HepG2 (cell line): ENCODE data around the gene PCYT2. TPM values are rescaled to one million over a fixed set of nuclear protein-coding genes. Genes with fewer than 3 reads are reported as not detected.

ENCODE experiments used
- ADNP ChIP-seq: sonication (generic); formaldehyde crosslinking; IDR thresholded peaks from 2 replicates; pipeline ENCODE4 v1.4.0; 2020; ENCODE audit warnings: missing genetic modification reagents
- ARNT ChIP-seq: fragments of 450-650 bp; IDR thresholded peaks from 2 replicates; pipeline ENCODE4 v1.6.1; 2017
- ATRX ChIP-seq: sonication (generic); formaldehyde crosslinking; IDR thresholded peaks from 2 replicates; pipeline ENCODE4 v1.4.0; 2020; ENCODE audit warnings: missing genetic modification reagents, borderline replicate concordance
- BORCS8-MEF2B ChIP-seq: sonication (generic); formaldehyde crosslinking; IDR thresholded peaks from 2 replicates; pipeline ENCODE4 v1.8.0; 2022; ENCODE audit warnings: mild to moderate bottlenecking, missing genetic modification reagents
- ELF1 ChIP-seq: sonication (generic); formaldehyde crosslinking; IDR thresholded peaks from 2 replicates; pipeline ENCODE4 v1.4.0; 2020; ENCODE audit warnings: missing genetic modification reagents
- HNRNPUL1 ChIP-seq: fragments of 200-400 bp; formaldehyde crosslinking; IDR thresholded peaks from 2 replicates; pipeline ENCODE4 v1.6.1; 2017; ENCODE audit warnings: low read depth, mild to moderate bottlenecking, low read length, moderate library complexity
- NR2F6 ChIP-seq, 2 experiments: IDR thresholded peaks; 2 replicates each; pipeline ENCODE4 v1.6.1; 2016; ENCODE audit warnings: antibody characterized with exemption in 1 of 2, mild to moderate bottlenecking in 1 of 2
- STAG1 ChIP-seq: sonication (generic); formaldehyde crosslinking; IDR thresholded peaks from 2 replicates; pipeline ENCODE4 v1.4.0; 2020; ENCODE audit warnings: missing genetic modification reagents
- TMF1 ChIP-seq: sonication (generic); formaldehyde crosslinking; IDR thresholded peaks from 2 replicates; pipeline ENCODE4 v1.8.1; 2022; ENCODE audit warnings: low read depth, missing genetic modification reagents
- ZBTB21 ChIP-seq: sonication (generic); formaldehyde crosslinking; IDR thresholded peaks from 2 replicates; pipeline ENCODE4 v1.4.0; 2020; ENCODE audit warnings: missing genetic modification reagents
- ZMAT3 ChIP-seq: sonication (generic); formaldehyde crosslinking; conservative IDR thresholded peaks from 2 replicates; pipeline ENCODE4 v1.7.0; 2021; ENCODE audit warnings: missing genetic modification reagents
- ZNF556 ChIP-seq: sonication (generic); formaldehyde crosslinking; IDR thresholded peaks from 2 replicates; pipeline ENCODE4 v1.4.0; 2020; ENCODE audit warnings: mild to moderate bottlenecking, missing genetic modification reagents, borderline replicate concordance
- ZNF567 ChIP-seq: sonication (generic); formaldehyde crosslinking; IDR thresholded peaks from 2 replicates; pipeline ENCODE4 v1.8.1; 2023; ENCODE audit warnings: mild to moderate bottlenecking, missing genetic modification reagents, borderline replicate concordance
- ZNF660 ChIP-seq: sonication (generic); formaldehyde crosslinking; IDR thresholded peaks from 2 replicates; pipeline ENCODE4 v1.5.1; 2020; ENCODE audit warnings: mild to moderate bottlenecking, low read depth, missing genetic modification reagents, borderline replicate concordance
- ZNF75D ChIP-seq: sonication (generic); formaldehyde crosslinking; IDR thresholded peaks from 2 replicates; pipeline ENCODE4 v1.8.1; 2023; ENCODE audit warnings: missing genetic modification reagents, mild to moderate bottlenecking, borderline replicate concordance
- polyA plus RNA-seq, 8 experiments: library from polyadenylated mRNA; depleted of rRNA in 3 of 8; stranded (reverse) in 7 of 8; unstranded in 1 of 8; fragments of >200 nt; fragmentation: Illumina TruSeq in 4 of 8; extraction: Trizol in 4 of 8; gene quantifications; 2 replicates each; pipeline versions ENCODE4 v1.2.1 to v1.2.3, GENCODE V29; 2011 to 2016; ENCODE audit warnings: low read depth in 4 of 8, missing spikeins in 1 of 8, mixed read lengths in 1 of 8; ENCODE audit not compliant: insufficient read depth in 1 of 8
- total RNA-seq, 5 experiments: library from RNA; depleted of rRNA; stranded (reverse); fragments of >200 nt; fragmentation: Illumina TruSeq; extraction: Trizol; gene quantifications; 2 replicates each; pipeline ENCODE4 v1.2.3, GENCODE V29; 2016; ENCODE audit warnings: low read depth in 1 of 5
- TF ChIP-seq, protein P1 (sequence below): sonication (generic); formaldehyde crosslinking; IDR thresholded peaks from 2 replicates; pipeline ENCODE4 v1.4.0; 2020; ENCODE audit warnings: mild to moderate bottlenecking, missing genetic modification reagents
- TF ChIP-seq, protein P2 (sequence below): sonication (generic); formaldehyde crosslinking; IDR thresholded peaks from 2 replicates; pipeline ENCODE4 v1.8.0; 2022; ENCODE audit warnings: mild to moderate bottlenecking, missing genetic modification reagents

Gene PCYT2
- total and polyA plus RNA-seq, 2 of the 13 experiments (the other 11 are each of a cell fraction or from before 2014, with no cell fraction given) = 147 to 297 TPM

DNA sequence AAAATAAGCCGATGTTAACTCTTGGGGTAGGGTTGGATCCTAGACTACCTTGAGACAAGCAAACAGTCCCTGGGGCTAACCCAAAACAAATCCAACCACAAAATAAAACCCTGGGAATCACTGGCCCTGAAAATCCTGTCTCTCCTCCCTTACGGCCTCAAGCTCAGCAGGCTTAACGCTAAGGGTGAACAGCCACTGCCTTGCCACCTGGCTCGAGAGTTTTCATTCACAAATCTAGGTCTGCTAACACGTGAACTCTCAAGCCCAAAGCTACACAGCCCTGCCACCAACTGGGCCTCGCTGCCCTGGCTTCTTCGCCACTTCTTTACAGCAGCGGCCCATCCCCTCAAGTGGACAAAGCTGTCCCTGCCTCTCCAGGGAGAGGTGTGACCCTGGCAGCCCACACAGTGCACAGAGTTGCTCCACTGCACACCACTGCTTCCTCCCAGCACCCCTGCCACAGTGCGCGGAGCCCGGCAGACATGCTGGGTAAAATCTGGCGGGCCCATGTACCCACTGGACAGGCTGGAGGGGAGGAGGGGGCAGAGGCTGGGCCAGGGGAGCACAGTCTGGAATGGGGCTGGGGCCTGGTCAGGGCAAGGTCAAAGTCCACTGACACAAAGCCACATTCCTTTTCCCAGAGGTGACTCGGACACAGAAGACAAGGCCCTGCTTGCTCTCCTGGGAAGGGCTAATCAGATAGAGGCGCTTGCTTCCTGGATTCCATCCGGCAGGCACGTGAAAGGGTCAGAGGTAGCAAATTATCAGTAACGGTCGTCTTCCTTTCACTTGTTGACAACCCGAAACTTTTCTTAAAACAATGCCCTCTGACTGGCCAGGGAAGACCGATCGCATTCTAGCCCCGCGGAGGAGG lies 996 bp downstream of the PCYT2 start (continued):
- TF ChIP-seq, protein P1, sequence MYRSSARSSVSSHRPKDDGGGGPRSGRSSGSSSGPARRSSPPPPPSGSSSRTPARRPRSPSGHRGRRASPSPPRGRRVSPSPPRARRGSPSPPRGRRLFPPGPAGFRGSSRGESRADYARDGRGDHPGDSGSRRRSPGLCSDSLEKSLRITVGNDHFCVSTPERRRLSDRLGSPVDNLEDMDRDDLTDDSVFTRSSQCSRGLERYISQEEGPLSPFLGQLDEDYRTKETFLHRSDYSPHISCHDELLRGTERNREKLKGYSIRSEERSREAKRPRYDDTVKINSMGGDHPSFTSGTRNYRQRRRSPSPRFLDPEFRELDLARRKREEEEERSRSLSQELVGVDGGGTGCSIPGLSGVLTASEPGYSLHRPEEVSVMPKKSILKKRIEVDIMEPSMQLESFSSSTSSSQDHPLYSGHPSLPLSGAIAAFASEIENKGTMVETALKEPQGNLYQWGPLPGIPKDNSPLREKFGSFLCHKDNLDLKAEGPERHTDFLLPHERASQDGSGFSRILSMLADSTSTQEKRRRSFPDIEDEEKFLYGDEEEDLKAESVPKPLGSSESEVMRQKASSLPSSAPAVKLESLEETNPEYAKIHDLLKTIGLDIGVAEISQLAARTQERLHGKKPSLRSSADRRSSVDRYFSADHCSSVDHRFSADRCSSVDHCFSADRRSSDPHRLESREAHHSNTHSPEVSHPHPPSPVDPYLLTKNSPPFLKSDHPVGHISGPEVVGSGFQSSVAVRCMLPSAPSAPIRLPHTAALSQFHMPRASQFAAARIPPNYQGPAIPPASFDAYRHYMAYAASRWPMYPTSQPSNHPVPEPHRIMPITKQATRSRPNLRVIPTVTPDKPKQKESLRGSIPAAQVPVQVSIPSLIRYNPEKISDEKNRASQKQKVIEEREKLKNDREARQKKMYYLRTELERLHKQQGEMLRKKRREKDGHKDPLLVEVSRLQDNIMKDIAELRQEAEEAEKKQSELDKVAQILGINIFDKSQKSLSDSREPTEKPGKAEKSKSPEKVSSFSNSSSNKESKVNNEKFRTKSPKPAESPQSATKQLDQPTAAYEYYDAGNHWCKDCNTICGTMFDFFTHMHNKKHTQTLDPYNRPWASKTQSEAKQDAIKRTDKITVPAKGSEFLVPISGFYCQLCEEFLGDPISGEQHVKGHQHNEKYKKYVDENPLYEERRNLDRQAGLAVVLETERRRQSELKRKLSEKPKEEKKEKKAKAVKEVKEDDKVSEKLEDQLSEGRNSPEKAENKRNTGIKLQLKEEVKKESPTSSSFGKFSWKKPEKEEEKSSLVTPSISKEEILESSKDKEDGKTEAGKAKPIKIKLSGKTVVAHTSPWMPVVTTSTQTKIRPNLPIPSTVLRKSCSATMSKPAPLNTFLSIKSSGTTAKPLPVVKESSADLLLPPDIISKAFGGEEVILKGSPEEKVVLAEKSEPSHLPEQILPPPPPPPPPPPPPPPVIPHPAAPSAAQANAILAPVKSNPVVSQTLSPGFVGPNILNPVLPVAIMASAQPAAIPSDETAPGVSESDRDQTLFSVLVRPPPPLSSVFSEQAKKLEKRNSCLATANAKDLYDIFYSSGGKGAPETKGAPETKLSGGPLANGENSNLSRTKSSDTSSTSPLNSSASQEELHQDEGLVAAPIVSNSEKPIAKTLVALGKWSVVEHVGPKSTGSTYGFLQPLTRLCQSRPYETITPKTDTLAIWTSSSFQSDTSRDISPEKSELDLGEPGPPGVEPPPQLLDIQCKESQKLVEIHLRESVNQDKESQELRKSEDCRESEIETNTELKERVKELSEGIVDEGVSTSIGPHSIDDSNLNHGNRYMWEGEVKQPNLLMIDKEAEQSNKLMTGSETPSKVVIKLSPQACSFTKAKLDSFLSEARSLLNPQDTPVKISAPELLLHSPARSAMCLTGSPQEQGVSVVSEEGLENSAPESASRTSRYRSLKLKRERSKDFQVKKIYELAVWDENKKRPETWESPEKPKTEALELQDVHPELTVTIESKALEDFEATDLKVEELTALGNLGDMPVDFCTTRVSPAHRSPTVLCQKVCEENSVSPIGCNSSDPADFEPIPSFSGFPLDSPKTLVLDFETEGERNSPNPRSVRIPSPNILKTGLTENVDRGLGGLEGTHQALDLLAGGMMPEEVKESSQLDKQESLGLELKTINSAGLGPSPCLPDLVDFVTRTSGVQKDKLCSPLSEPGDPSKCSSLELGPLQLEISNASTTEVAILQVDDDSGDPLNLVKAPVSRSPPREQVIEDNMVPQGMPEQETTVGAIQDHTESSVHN = peak; percentile 98
- TF ChIP-seq STAG1 (peak; percentile 18; the same call in 1 of the 2 replicates), BORCS8-MEF2B (CRISPR knock-in tag) (peak; percentile 92), ZNF556 (CRISPR knock-in tag) (peak; percentile 74), TMF1 (CRISPR knock-in tag) (0 out of 2 replicates have a peak, but pooled peaks have one; percentile 18), NR2F6 (IDR thresholded peaks at IDR 0.05) (peak; percentile 96), NR2F6 (CRISPR knock-in tag; IDR thresholded peaks at IDR 0.05) (peak; percentile 96), ZBTB21 (no peak), ADNP (CRISPR knock-in tag) (no peak), ZNF567 (no peak; the same call in 1 of the 2 replicates), ARNT (no peak), ZNF660 (CRISPR knock-in tag) (no peak), ZMAT3 (CRISPR knock-in tag) (peak; percentile 47; the same call in 1 of the 2 replicates), HNRNPUL1 (no peak), ZNF75D (CRISPR knock-in tag) (no peak), ATRX (no peak), ELF1 (CRISPR knock-in tag) (peak; percentile 80)
- TF ChIP-seq, protein P2, sequence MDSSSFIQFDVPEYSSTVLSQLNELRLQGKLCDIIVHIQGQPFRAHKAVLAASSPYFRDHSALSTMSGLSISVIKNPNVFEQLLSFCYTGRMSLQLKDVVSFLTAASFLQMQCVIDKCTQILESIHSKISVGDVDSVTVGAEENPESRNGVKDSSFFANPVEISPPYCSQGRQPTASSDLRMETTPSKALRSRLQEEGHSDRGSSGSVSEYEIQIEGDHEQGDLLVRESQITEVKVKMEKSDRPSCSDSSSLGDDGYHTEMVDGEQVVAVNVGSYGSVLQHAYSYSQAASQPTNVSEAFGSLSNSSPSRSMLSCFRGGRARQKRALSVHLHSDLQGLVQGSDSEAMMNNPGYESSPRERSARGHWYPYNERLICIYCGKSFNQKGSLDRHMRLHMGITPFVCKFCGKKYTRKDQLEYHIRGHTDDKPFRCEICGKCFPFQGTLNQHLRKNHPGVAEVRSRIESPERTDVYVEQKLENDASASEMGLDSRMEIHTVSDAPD = no peak
